Motor neuron (in vitro differentiated cells): ENCODE data around the gene CORO2A. TPM values are rescaled to one million over a fixed set of nuclear protein-coding genes. Genes with fewer than 3 reads are reported as not detected.
A peak's percentile ranks its signal among the peaks of the same experiment; 100 is the strongest.

ENCODE experiments used
- ATAC-seq, 8 experiments: fragments of 200-7000 bp; cut with Tn5 transposase; replicated peaks in 6 of 8; 2 replicates each; pipeline ENCODE4 v1.8.0; 2021; ENCODE audit warnings: mild to moderate bottlenecking in 8 of 8, moderate library complexity in 8 of 8
- H3K27ac ChIP-seq, 2 donors: fragments of 250-450 bp; sonication (Bioruptor Pico); 2 replicates each; pipeline ENCODE4 v1.9.0; 2021; ENCODE audit warnings: antibody characterized with exemption in 2 of 2, mild to moderate bottlenecking in 2 of 2, moderate library complexity in 1 of 2
- H3K4me1 ChIP-seq, 2 donors: fragments of 250-450 bp; sonication (Bioruptor Pico); replicated peaks in 1 of 2; 2 replicates each; pipeline ENCODE4 v1.6.1; 2021; ENCODE audit warnings: antibody characterized with exemption in 2 of 2, mild to moderate bottlenecking in 2 of 2, moderate library complexity in 1 of 2
- H3K4me3 ChIP-seq, 5 donors: fragments of 250-450 bp; sonication (Bioruptor Pico); 2 replicates each; pipeline ENCODE4 v1.9.0; 2021; ENCODE audit warnings: antibody characterized with exemption in 5 of 5, mild to moderate bottlenecking in 5 of 5, moderate library complexity in 4 of 5
- WGBS, 10 experiments: fragments of 450-650 bp; shearing (Covaris generic); methylation state at CpG; one replicate each; pipeline ENCODE4 v1.0.0; 2022; 5-methylcytosine and 5-hydroxymethylcytosine counted together
- in situ Hi-C, 9 experiments: fragments of 400-800 bp; cut with MboI; loops; one replicate each; pipeline ENCODE4 v1.15.0; 2021; ENCODE audit warnings: low sequenced_read_pairs in 9 of 9, low pct_unique_long_range_greater_than_20kb in 2 of 9; ENCODE audit not compliant: unreplicated experiment in 9 of 9
- total RNA-seq, 8 experiments: library from RNA; unstranded; fragments of 300-600 nt; gene quantifications; 2 replicates each; pipeline versions ENCODE4 v1.2.3 to v1.2.4, GENCODE V29; 2022

Gene CORO2A
- 1 to 10 TPM in 7 of 8 experiments, under 1 TPM in 1; 0.87 to 3.4 (median 2.0) TPM for total RNA-seq

GRCh38 chr9:98192503-98193335 is at the start of gene CORO2A:
Gene CORO2A, minus strand, starts transcription at chr9:98192637. Its CDS starts 34,977 bp downstream, at chr9:98157660.
- in situ Hi-C loops = no loop called here
- Histone ChIP-seq H3K27ac (peak within 1 kb of the TSS; percentile 25 to 46), H3K4me3 (peak within 1 kb of the TSS; percentile 36 to 65 (median 42)), H3K4me1 (peaks cover 2 to 9% of the 10 kb centered on the region in 2 donors)
- peak; percentile 81 to 87 (median 85) for ATAC-seq
- 0 to 15% (median 5%) methylated on average over 4 to 23 of the region's 95 CpGs; no CpG with 5 or more reads in 6 of the 10 experiments for WGBS, 10 experiments

- peak in 2 of 8 experiments; percentile 30 to 39 for ATAC-seq
- H3K27ac ChIP-seq = no peak overlapping the region
- H3K4me1 ChIP-seq = peaks cover 9% of the 10 kb centered on the region in 2 donors
- WGBS, 10 experiments = 46 to 100% (median 74%) methylated on average over 1 to 6 of the region's 8 CpGs; no CpG with 5 or more reads in 1 of the 10 experiments
- in situ Hi-C loops = no loop called here
- H3K4me3 ChIP-seq = no peak overlapping the region
These were observed 49.2 kb upstream of the CORO2A start for GRCh38 chr9:98241357-98242300.

GRCh38 chr9:98240475-98240874 is 48.0 kb upstream of the CORO2A start:
- no peak overlapping the region for H3K4me3 ChIP-seq
- H3K4me1 ChIP-seq = peaks cover 9% of the 10 kb centered on the region in 2 donors
- in situ Hi-C loops = no loop called here
- WGBS, 10 experiments = 67 to 95% (median 89%) methylated on average over 1 to 3 of the region's 3 CpGs; no CpG with 5 or more reads in 6 of the 10 experiments
- no peak overlapping the region for H3K27ac ChIP-seq
- no peak for ATAC-seq

- no peak overlapping the region for H3K4me3 ChIP-seq
- no peak for ATAC-seq
- H3K4me1 ChIP-seq = no peaks in the 10 kb centered on the region
- 72 to 100% (median 99%) methylated on average over 1 to 7 of the region's 8 CpGs for WGBS, 10 experiments
- no peak overlapping the region for H3K27ac ChIP-seq
- in situ Hi-C loops = no loop called here
These were observed 44.6 kb upstream of the CORO2A start for GRCh38 chr9:98236901-98237487.

GRCh38 chr9:98235126-98235525 is 42.7 kb upstream of the CORO2A start:
- Histone ChIP-seq H3K27ac (no peak overlapping the region), H3K4me1 (no peaks in the 10 kb centered on the region), H3K4me3 (no peak overlapping the region)
- in situ Hi-C loops = no loop called here
- WGBS, 10 experiments = 40 to 96% (median 92%) methylated on average over 1 to 9 of the region's 9 CpGs; no CpG with 5 or more reads in 2 of the 10 experiments
- ATAC-seq = no peak

- ATAC-seq = no peak
- Histone ChIP-seq H3K27ac (no peak overlapping the region), H3K4me3 (no peak overlapping the region), H3K4me1 (no peaks in the 10 kb centered on the region)
- in situ Hi-C loops = no loop called here
- 57 to 100% (median 84%) methylated on average over 1 to 8 of the region's 9 CpGs for WGBS, 10 experiments
These were observed 41.9 kb upstream of the CORO2A start for GRCh38 chr9:98234245-98234825.

- WGBS, 10 experiments = 93 to 100% (median 100%) methylated on average over 1 to 4 of the region's 5 CpGs; no CpG with 5 or more reads in 4 of the 10 experiments
- ATAC-seq = no peak
- Histone ChIP-seq H3K4me3 (no peak overlapping the region), H3K4me1 (no peaks in the 10 kb centered on the region), H3K27ac (no peak overlapping the region)
- in situ Hi-C loops = no loop called here
These were observed 40.5 kb upstream of the CORO2A start for GRCh38 chr9:98232926-98233325.

GRCh38 chr9:98231770-98232478 is 39.5 kb upstream of the CORO2A start:
- peak in 3 of 8 experiments; percentile 58 to 74 (median 62) for ATAC-seq
- H3K27ac ChIP-seq = no peak overlapping the region
- WGBS, 10 experiments = 53 to 100% (median 83%) methylated on average over 1 to 6 of the region's 6 CpGs; no CpG with 5 or more reads in 1 of the 10 experiments
- in situ Hi-C loops = no loop called here
- no peaks in the 10 kb centered on the region for H3K4me1 ChIP-seq
- H3K4me3 ChIP-seq = no peak overlapping the region

- Histone ChIP-seq H3K27ac (no peak overlapping the region), H3K4me1 (no peaks in the 10 kb centered on the region), H3K4me3 (no peak overlapping the region)
- in situ Hi-C loops = no loop called here
- 79 to 100% (median 93%) methylated on average over 1 to 6 of the region's 6 CpGs; no CpG with 5 or more reads in 5 of the 10 experiments for WGBS, 10 experiments
- ATAC-seq = no peak
These were observed 38.4 kb upstream of the CORO2A start for GRCh38 chr9:98230789-98231188.

- WGBS, 10 experiments = 81 to 100% (median 96%) methylated on average over 1 to 6 of the region's 6 CpGs; no CpG with 5 or more reads in 2 of the 10 experiments
- no peaks in the 10 kb centered on the region for H3K4me1 ChIP-seq
- in situ Hi-C loops = no loop called here
- ATAC-seq = no peak
- H3K27ac ChIP-seq = no peak overlapping the region
- no peak overlapping the region for H3K4me3 ChIP-seq
These were observed 37.9 kb upstream of the CORO2A start for GRCh38 chr9:98230304-98230703.

- Histone ChIP-seq H3K4me1 (no peaks in the 10 kb centered on the region), H3K27ac (no peak overlapping the region), H3K4me3 (no peak overlapping the region)
- no peak for ATAC-seq
- 60 to 100% (median 86%) methylated on average over 2 to 3 of the region's 3 CpGs; no CpG with 5 or more reads in 1 of the 10 experiments for WGBS, 10 experiments
- in situ Hi-C loops = no loop called here
These were observed 37.2 kb upstream of the CORO2A start for GRCh38 chr9:98229620-98230019.

GRCh38 chr9:98229090-98229395 is 36.6 kb upstream of the CORO2A start:
- H3K4me3 ChIP-seq = no peak overlapping the region
- no peak for ATAC-seq
- no peaks in the 10 kb centered on the region for H3K4me1 ChIP-seq
- WGBS, 10 experiments = 40 to 100% (median 87%) methylated on average over 1 to 3 of the region's 4 CpGs; no CpG with 5 or more reads in 4 of the 10 experiments
- H3K27ac ChIP-seq = no peak overlapping the region
- in situ Hi-C loops = no loop called here
